ENCODE results near the gene AGO1. TPM values are rescaled to one million over a fixed set of nuclear protein-coding genes. Genes with fewer than 3 reads are reported as not detected.

Gene AGO1
- total and polyA plus RNA-seq, 2 of the 13 experiments (the other 11 are each of a cell fraction or from before 2014, with no cell fraction given), result 9.2 to 18.6 TPM

DNA sequence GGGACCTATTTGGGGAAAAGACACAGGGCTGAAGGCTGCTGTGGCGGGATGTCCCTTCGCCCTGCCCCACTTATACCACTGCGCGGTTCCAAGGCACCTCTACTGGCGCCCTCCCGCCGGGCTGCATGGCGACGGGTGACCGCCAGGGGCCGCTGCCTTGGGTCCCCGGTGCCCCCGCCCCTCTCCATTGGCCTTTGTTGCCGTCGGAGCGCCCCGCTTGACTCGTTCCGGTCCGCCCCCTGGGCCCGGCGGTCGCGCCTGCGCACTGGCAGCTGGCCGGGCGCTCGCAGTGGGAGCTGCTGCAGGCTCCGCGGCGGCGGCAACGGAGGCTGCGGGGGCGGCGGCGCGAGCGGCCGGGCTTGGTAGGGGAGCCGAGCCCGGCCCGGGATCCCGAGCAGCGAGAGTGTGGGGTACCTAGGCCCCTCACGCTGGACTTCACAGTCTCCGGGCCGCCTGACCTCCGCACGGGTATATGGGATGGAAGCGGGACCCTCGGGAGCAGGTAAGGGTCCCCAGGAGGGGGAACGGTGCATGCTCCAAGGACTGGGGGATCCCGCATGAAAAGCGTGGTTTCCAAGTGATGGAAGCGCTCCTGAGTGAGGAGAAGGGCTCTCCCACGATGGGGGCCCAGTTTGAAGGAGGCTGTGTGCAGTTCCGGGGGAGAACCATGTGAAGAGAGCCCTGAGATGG lies at the start of gene AGO1 (continued):
- TF ChIP-seq ZNF512B (CRISPR knock-in tag; IDR thresholded peaks at IDR 0.05; ENCODE audit: borderline replicate concordance) (no peak), MBNL3 (CRISPR knock-in tag; conservative IDR thresholded peaks at IDR 0.05) (no peak), ZNF530 (CRISPR knock-in tag; IDR thresholded peaks at IDR 0.05; ENCODE audit: low read depth) (no peak), XRCC5 (optimal IDR thresholded peaks at IDR 0.05; ENCODE audit: low read length) (peak; percentile 95), HNRNPK (IDR thresholded peaks at IDR 0.05; ENCODE audit: low read depth, low read length, poor library complexity, severe bottlenecking) (no peak), ATF7-NPFF (CRISPR knock-in tag; IDR thresholded peaks at IDR 0.05; ENCODE audit: low read depth) (peak; percentile 44; the same call in 1 of the 2 replicates), ZNF24 (IDR thresholded peaks at IDR 0.05) (no peak), ZSCAN21 (CRISPR knock-in tag; IDR thresholded peaks at IDR 0.05; ENCODE audit: borderline replicate concordance) (no peak), ZNF572 (CRISPR knock-in tag; IDR thresholded peaks at IDR 0.05) (no peak), SOX6 (IDR thresholded peaks at IDR 0.05) (no peak), SOX6 (CRISPR knock-in tag; IDR thresholded peaks at IDR 0.05) (no peak), KDM6A (CRISPR knock-in tag; IDR thresholded peaks at IDR 0.05; ENCODE audit: low read depth) (no peak), E2F5 (CRISPR knock-in tag; conservative IDR thresholded peaks at IDR 0.05) (no peak)
- TF ChIP-seq, protein P1, sequence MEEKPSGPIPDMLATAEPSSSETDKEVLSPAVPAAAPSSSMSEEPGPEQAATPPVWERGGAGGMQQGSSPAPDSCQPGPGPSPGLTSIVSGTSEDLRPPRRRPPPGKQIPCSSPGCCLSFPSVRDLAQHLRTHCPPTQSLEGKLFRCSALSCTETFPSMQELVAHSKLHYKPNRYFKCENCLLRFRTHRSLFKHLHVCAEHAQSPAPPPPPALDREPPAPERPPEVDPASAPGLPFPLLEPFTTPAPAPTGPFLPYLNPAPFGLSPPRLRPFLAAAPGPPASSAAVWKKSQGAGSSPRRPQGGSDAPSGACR (CRISPR knock-in tag; IDR thresholded peaks at IDR 0.05), result no peak
- TF ChIP-seq, protein P2, sequence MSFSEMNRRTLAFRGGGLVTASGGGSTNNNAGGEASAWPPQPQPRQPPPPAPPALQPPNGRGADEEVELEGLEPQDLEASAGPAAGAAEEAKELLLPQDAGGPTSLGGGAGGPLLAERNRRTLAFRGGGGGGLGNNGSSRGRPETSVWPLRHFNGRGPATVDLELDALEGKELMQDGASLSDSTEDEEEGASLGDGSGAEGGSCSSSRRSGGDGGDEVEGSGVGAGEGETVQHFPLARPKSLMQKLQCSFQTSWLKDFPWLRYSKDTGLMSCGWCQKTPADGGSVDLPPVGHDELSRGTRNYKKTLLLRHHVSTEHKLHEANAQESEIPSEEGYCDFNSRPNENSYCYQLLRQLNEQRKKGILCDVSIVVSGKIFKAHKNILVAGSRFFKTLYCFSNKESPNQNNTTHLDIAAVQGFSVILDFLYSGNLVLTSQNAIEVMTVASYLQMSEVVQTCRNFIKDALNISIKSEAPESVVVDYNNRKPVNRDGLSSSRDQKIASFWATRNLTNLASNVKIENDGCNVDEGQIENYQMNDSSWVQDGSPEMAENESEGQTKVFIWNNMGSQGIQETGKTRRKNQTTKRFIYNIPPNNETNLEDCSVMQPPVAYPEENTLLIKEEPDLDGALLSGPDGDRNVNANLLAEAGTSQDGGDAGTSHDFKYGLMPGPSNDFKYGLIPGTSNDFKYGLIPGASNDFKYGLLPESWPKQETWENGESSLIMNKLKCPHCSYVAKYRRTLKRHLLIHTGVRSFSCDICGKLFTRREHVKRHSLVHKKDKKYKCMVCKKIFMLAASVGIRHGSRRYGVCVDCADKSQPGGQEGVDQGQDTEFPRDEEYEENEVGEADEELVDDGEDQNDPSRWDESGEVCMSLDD (CRISPR knock-in tag; IDR thresholded peaks at IDR 0.05; ENCODE audit: borderline replicate concordance), result peak; percentile 41; the same call in 1 of the 2 replicates
- TF ChIP-seq, protein P3, sequence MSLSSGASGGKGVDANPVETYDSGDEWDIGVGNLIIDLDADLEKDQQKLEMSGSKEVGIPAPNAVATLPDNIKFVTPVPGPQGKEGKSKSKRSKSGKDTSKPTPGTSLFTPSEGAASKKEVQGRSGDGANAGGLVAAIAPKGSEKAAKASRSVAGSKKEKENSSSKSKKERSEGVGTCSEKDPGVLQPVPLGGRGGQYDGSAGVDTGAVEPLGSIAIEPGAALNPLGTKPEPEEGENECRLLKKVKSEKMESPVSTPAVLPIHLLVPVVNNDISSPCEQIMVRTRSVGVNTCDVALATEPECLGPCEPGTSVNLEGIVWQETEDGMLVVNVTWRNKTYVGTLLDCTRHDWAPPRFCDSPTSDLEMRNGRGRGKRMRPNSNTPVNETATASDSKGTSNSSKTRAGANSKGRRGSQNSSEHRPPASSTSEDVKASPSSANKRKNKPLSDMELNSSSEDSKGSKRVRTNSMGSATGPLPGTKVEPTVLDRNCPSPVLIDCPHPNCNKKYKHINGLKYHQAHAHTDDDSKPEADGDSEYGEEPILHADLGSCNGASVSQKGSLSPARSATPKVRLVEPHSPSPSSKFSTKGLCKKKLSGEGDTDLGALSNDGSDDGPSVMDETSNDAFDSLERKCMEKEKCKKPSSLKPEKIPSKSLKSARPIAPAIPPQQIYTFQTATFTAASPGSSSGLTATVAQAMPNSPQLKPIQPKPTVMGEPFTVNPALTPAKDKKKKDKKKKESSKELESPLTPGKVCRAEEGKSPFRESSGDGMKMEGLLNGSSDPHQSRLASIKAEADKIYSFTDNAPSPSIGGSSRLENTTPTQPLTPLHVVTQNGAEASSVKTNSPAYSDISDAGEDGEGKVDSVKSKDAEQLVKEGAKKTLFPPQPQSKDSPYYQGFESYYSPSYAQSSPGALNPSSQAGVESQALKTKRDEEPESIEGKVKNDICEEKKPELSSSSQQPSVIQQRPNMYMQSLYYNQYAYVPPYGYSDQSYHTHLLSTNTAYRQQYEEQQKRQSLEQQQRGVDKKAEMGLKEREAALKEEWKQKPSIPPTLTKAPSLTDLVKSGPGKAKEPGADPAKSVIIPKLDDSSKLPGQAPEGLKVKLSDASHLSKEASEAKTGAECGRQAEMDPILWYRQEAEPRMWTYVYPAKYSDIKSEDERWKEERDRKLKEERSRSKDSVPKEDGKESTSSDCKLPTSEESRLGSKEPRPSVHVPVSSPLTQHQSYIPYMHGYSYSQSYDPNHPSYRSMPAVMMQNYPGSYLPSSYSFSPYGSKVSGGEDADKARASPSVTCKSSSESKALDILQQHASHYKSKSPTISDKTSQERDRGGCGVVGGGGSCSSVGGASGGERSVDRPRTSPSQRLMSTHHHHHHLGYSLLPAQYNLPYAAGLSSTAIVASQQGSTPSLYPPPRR (CRISPR knock-in tag; IDR thresholded peaks at IDR 0.05; ENCODE audit: borderline replicate concordance), result no peak
